ENCODE data around the gene NXF3.

- TF ChIP-seq CTCF (IDR thresholded peaks at IDR 0.05) (no peak), POLR2A (IDR thresholded peaks at IDR 0.05) (no peak)
Observed at GRCh38 chrX:103061486-103061885, 31.5 kb downstream of the NXF3 start.
